HG02623 (cell line): ENCODE measurements around the gene ZNF14.
"Not testable (repeated sequence)": the region's sequence is repeated elsewhere in the genome, so short reads cannot be mapped to it uniquely, and the experiment has no call there.

Source experiments
- ATAC-seq: cut with Tn5 transposase; IDR thresholded peaks from one replicate; pipeline ENCODE4 v1.9.1; 2021; ENCODE audit warnings: moderate library complexity; ENCODE audit not compliant: unreplicated experiment

ZNF14 gene

DNA sequence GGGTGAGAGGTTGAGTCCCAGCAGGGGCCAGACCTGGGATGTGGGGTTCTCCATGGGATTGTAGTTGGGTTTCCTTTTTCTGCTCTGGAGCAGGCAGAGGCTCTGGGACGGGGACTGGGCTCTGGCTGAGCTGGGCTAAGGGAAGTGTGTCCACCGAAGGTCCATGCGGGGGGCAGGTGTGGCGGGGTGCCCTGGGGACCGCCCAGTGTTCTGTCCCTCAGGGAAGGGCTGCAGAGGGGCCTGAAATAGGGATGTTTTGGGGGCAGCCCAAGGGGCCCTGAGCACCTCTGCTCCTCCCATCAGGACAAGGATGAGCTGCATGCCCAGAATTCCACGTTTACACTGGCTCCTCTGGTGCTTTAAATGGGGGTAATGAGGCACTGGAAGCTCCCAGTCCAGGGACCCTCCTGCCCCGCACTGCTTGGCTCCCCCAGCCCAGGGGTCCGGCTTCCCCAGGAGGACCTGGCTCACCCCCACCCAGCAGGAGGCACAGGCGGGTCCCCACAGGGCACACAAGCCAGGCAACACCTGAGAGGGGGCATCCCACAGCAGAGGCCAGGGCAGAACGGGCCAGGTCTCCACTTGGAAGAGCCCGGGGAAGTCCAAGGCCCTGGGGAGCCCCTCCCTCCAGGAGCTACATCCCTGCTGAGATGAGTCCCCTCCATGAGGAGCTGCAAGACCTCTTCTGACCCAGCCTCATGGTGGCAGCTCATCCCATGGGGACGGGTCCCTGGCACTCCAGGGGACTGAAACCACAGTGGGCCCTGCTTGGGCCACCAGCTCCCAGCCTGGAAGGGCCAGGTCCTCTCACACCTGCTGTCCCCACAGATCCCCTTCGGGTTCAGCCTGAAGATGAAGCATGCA is 14.7 kb upstream of the ZNF14 start:
- ATAC-seq: no peak

- no peak for ATAC-seq
Observed at GRCh38 chr19:19746286-19747213, 13.6 kb upstream of the ZNF14 start.

GRCh38 chr19:19745496-19746285 is 12.8 kb upstream of the ZNF14 start:
- no peak for ATAC-seq

- no peak for ATAC-seq
Observed at GRCh38 chr19:19744641-19745040, 11.7 kb upstream of the ZNF14 start.

- not testable (repeated sequence) for ATAC-seq
Observed at GRCh38 chr19:19743921-19744320, 11.0 kb upstream of the ZNF14 start.

GRCh38 chr19:19743176-19743575 is 10.3 kb upstream of the ZNF14 start:
- no peak for ATAC-seq

- no peak for ATAC-seq
Observed at GRCh38 chr19:19742773-19743172, 9.9 kb upstream of the ZNF14 start.

DNA sequence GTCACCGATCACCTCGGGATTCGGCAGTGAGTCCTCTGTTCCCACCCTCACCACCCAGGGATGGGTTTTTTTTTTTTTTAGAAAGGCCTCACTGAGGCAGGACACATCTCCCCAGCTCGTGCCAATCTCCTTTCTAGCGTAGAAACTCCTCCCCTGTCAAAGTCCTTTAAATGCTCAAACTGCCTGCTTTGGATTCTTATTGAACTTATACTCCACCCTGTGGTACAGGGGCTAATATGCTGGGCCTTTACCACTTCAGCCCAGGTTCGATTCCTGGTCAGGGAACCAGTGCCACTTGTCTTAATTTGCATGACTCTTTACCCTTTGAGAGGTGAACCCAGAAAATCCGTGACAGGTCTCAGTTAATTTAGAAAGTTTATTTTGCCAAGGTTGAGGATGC is 8.3 kb upstream of the ZNF14 start:
- no peak for ATAC-seq

DNA sequence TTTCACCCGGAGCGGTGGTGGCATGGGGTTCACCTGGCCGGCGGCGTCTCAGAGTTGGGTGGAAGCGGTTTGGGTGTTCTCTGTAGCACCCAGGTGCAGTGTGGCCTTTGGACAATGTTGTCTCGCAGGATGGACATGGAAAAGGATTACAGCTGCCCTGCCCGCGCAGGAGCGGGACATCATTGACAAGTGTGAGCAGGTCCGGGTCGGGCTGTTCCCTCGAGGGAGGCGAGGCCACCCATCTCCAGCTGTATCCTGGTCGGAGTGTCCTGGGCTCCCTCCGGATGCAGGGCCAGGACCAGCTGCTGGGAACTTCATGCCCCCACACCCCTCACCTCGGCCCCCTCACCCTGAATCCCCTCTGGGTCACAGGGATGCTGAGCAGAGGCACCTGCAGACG is 7.8 kb upstream of the ZNF14 start:
- ATAC-seq: no peak

DNA sequence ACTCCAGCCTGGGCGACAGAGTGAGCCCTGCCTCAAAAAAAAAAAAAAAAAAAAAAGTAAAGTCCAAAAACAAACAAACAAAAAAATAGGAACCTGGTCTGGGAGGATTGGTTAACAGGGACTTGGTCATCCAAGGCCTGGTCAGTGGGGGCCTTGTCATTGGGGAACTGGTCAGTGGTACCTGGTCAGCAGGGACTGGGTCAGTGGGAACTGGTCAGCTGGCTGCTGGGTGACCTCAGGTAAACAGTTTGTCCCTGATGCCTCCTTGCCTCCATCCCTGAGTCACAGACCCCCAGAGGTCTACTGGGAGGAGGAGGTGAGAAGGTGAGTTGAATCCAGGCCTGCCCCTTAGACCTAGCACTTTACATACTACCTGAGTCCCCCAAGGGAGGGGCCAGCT is 5.7 kb upstream of the ZNF14 start:
- ATAC-seq: no peak

- ATAC-seq: no peak
Observed at GRCh38 chr19:19737559-19738332, 4.8 kb upstream of the ZNF14 start.

- no peak for ATAC-seq
Observed at GRCh38 chr19:19721896-19722295, 11.0 kb downstream of the ZNF14 start.

- ATAC-seq: no peak
Observed at GRCh38 chr19:19719798-19720197, 13.1 kb downstream of the ZNF14 start.

DNA sequence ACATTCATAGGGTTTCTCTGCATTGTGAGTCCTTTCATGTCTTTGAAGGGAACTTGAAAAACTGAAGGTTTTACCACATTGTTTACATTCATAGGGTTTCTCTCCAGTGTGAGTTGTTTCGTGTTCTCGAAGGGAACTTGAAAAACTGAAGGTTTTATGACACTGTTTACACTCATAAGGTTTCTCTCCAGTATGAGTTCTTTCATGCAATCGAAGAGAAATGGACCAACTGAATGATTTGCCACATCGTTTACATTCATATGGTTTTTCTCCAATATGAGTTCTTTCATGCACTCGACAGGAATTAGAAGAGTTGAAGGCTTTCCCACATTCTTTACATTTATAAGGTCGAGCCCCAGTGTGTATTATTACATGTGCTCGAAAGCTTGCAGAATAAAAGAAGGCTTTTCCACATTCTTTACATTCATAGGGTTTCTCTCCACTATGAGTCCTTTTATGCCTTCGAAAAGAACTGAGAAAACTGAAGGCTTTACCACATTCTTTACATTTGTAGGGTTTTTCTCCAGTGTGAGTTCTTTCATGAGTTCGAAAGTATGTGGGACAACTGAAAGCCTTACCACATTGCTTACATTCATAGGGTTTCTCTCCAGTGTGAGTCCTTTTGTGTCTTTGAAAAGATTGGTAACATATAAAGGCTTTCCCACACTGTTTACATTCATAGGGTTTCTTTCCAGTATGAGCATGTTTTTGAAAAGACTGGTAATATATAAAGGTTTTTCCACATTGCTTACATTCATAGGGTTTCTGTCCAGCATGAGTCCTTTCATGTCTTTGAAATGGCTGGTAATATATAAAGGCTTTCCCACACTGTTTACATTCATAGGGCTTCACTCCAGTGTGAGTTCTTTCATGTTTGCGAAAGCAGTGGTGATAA is 20.7 kb downstream of the ZNF14 start:
- ATAC-seq: no peak

- ATAC-seq: no peak
Observed at GRCh38 chr19:19711306-19711933, 21.5 kb downstream of the ZNF14 start.

GRCh38 chr19:19710506-19710905 is 22.4 kb downstream of the ZNF14 start:
- no peak for ATAC-seq

DNA sequence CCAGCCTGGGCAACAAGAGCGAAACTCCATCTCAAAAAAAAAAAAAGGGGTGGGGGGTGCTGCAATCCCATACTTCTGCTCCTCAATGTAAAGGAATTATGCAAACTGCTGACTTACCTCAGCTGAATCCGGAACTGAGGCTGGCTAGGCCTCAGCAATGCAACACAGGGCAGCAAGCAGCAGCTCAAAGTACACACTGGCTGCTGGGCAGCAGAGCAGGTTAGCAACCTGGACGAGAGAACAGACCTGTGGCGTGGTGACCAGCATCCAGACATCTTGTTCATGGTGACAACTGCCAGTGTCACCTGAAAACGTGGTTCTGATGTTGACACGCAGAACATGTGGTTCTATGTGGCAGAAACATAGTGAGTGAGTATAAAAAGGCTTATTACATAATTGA is 28.1 kb downstream of the ZNF14 start:
- no peak for ATAC-seq

DNA sequence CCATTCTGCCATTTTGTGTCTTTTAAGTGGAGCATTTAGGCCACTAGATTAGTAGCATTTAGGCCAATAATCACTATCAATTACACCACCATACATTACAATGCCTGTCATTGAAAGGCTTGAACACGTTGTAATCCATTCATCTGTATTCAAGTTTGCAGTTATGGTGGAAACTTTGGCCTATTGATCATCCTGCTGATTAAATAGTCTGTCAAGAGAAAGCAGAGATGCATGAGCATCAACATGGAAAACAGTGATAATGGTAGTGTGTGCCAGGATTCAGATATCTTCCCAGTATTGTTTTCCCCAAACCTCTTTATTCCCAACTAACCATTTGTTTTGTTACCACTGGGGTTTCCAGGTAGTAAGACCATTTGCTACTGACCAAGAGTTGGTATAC is 32.4 kb downstream of the ZNF14 start:
- not testable (repeated sequence) for ATAC-seq

DNA sequence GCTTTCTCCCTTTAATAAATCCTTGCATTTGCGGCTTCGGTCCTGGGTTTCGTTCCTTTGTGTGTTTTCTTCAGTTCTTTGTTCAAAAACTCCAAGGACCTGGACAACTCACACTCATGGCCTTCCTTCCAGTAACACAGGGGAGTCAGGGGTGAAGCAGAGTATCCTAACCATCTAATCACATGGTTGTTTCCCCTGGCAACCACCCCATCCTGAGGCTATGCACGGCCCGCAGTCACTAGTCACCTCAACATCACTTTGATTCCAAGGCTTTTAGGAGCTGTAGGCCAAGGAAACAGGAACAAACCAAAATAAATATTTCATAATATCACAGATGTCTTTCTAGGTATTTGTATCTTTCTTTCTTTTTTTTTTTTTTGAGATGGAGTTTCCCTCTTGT is 35.3 kb downstream of the ZNF14 start:
- no peak for ATAC-seq
